GM21390 (cell line): Measurements from ENCODE around the gene CDH13.

Source experiments
- ATAC-seq: cut with Tn5 transposase; IDR thresholded peaks from one replicate; pipeline ENCODE4 v1.9.1; 2021; ENCODE audit not compliant: unreplicated experiment

The CDH13 gene

DNA sequence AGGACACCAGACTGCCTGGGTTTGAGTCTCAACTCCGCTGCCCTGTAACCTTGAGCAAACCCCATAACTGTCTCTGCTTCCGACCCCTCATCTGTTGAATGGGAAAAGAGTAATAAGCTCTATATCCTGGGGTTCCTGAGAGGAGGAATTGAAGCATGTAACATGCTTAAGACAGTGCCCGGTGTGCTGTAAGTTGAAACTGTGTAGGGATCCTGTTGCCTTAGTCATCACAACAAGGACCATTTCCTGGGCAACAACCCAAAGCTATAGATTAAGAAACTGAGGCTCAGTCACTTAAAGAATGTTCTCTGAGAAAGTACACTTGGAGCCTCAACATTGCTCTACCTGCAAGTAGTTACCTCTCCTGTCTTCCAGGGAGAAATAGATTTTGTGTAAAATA is 23.0 kb downstream of the CDH13 start:
- ATAC-seq, result no peak

- no peak for ATAC-seq
Observed at GRCh38 chr16:82650804-82651203, 24.0 kb downstream of the CDH13 start.

- peak; percentile 58 for ATAC-seq
Observed at GRCh38 chr16:82651921-82652601, 25.3 kb downstream of the CDH13 start.

DNA sequence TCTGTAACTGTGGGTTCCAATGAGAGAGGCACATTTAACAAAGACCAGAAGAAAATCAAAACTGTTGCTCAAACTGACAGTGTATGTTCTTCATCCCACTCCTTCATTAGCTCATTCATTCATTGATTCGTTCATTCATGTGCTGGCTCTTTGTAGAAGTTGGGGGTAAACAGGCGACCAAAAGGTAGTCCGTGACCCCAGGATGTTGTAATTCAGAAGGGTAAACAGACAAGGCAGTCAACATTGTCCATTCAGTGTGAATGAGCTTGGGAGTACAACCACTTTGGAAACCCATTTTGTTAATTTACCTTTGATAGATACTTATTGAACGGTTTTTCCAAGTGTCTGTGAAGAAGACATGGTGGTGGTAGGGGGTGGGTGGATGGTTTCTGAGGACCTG is 26.1 kb downstream of the CDH13 start:
- no peak for ATAC-seq

GRCh38 chr16:82653550-82654511 is 27.1 kb downstream of the CDH13 start:
- peak; percentile 74 for ATAC-seq

DNA sequence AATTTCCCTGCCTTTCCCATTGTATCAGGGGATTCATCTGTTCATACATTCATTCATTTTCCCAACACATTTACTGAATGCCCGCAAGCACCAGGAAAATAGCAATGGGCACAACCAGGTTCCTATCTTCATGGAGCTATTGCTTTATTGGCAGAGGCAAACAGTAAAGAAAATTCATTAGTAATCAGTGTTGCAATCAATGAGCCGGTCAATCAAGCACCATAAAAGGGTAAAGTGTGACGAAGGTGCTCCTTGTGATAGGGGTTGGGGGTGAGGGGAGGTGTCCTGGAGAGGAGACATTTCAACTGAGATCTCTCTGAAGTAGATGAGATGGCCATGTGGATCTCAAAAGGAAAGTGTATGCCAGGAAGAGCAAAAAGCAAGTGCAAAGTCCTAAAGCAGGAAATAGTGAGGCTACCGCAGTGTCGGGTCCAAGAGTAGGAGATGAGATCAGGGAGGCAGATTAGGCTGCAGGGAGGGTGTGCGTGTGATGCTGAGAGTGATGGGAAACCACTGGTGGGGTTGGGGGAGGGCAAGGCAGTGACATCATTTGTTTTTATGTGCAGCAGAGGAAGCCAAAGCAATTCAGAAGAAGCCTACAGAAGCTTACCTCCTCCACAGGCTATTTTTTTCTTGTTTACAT is 28.4 kb downstream of the CDH13 start:
- no peak for ATAC-seq

GRCh38 chr16:82655720-82656490 is 29.1 kb downstream of the CDH13 start:
- ATAC-seq, result no peak

GRCh38 chr16:82657239-82657638 is 30.5 kb downstream of the CDH13 start:
- no peak for ATAC-seq

GRCh38 chr16:82657786-82658185 is 31.0 kb downstream of the CDH13 start:
- no peak for ATAC-seq

GRCh38 chr16:82658796-82659195 is 32.0 kb downstream of the CDH13 start:
- no peak for ATAC-seq

DNA sequence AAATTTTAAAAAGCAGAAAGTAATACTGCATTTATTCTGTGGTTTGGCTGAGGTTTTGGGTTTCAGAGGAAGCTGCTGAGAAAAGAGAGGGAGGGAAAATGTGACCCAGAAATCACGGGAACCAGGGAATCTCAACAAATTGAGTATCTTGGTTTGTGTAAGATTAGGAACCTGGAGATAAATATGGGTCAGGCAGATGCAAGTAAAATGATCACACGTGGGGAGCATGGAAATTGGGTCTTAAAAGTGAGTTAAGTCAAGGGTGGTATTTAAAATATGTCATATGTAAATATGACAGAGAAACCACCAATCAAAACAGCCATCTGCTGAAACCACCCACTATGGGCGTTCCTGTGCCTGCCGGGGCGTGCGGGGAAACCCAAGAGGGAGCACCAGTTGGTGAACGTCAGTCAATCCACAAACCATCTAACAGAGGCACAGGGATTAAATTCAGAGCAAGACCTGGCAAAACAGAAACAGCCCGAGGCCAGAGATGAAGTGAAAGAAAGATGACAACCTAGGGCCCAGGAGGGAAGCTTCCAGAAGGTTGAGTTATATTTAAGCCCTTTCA is 33.4 kb downstream of the CDH13 start:
- ATAC-seq, result no peak

DNA sequence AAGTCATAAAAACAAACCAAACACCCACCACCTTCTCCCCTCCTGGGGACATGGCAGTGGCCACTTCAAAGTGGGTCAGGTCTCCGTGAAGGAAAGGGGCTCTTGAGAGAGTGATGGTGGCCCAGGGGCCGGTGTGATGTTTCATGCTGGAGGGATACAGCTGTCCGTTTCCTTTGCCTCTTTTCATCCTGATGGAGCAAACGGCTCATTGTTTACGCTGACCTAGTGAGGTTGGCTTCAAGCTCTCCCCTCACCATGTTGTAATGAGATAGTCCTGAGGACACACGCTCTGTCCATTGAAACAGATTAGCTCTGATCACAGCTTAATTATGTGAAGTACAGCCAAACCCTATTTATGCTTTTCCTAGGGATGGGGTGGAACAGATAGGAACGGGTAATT is 34.2 kb downstream of the CDH13 start:
- no peak for ATAC-seq

- no peak for ATAC-seq
Observed at GRCh38 chr16:82664181-82664580, 37.4 kb downstream of the CDH13 start.

DNA sequence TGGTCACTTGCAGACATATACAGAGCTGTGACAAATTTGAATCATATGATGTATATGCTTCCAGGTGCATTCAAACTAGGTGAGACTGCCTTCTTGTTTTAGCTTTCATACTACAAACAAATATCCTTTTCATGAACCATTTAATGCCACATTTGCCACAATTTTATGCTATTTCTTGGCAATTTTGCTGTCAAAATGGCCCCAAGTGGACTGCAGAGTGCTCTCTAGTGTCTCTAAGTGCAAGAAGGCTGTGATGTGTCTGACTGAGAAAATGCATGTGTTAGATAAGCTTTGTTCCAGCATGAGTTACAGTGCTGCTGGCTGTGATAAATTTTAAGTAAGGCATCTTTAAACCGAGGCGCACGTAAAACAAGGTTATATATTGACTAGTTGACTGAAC is 38.3 kb downstream of the CDH13 start:
- ATAC-seq, result no peak

DNA sequence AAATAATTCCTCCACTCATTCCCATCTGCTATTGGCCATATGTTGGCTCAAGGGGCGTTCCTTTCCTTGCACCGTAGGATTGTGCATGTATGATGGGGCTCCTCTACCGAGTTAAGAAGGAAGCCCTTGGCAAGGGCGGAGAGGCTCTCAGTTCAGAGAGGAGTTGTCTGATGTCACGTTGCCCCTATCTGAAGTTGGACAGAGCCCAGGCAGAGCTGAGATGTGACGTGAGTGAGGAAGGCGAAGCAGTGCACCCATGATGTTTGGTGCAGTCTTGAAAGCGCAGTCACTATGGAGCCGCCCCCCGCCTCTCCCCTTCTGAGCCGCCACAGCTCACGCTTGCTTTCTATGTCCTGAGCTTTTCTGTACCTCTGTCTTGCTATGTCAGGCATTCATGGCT is 40.7 kb downstream of the CDH13 start:
- ATAC-seq, result no peak

DNA sequence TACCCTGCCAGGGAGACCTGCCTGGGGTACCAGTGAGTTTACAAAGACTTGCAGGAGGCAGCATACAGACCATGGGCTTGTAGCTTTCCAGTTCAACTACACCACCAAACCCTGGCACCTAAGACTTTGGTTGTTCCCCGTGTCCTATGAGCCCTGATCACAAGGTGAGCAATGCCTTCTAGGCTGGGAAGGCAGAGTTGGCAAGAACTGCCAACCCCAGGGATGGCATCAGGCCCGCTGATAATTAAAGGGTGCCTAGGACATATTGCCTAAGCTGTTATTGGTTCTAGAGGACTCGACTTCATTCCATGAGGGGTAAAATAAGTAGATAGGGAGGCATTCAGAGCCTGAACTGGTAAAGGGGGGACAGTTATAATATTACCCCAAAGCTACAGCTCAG is 41.3 kb downstream of the CDH13 start:
- no peak for ATAC-seq

- no peak for ATAC-seq
Observed at GRCh38 chr16:82671741-82672140, 45.0 kb downstream of the CDH13 start.

DNA sequence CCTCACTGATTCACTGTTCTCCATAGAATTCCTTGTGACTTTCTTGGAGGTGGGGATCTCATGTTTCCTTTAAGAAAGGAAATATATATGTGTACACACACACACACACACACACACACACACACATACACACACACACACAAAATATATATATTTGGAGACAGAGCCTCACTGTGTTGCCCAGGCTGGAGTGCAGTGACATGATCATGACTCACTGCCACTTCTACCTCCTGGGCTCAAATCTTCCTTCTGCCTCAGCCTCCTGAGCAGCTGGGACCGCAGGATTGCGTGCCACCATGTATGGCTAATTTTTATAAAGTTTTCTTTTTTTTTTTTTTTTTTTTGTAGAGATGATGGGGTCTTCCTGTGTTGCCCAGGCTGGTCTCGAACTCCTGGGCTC is 45.9 kb downstream of the CDH13 start:
- ATAC-seq, result no peak

DNA sequence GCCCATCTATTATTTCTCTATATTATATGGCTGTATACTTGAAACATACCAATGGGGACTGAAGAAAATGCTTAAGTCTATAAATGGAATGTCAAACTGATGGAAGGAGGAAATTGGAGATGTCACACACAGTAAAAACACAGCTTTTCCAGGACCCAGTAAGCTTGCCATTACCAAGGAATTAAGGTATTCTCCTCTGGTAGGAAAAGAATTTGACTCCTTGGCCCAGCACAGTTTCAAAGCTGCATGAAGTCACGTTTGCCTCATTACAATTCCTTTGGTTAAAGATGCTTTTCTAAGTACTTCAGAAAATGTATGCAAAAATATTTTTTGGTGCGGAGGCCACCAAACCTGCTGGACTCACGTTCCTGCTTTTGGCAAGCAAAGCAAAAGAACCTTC is 48.5 kb downstream of the CDH13 start:
- ATAC-seq, result no peak

DNA sequence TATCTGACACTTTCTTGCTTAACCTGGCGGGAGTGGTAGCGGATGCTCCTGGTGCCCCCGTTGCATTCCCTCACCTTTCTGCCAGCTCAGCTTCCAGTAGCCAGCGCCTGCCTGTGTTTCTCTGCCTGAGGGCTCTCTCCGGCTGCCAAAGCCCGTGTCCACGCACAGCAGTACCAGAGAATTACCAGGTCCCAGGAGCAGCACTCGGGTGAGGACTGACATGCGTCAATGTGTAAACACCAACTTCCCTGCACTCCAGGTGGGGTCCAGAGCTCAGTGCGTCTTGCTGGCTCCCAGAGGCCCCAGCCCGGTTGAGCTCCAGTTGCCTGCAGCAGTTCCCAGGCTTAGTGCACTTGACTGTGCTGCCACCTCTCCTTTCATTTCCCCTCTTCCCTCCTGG is 54.8 kb downstream of the CDH13 start:
- ATAC-seq, result no peak

- no peak for ATAC-seq
Observed at GRCh38 chr16:82682767-82683166, 56.0 kb downstream of the CDH13 start.
